AG09319 (cell line): ENCODE results near the gene SMS.
"Not testable (repeated sequence)": the region's sequence is repeated elsewhere in the genome, so short reads cannot be mapped to it uniquely, and the experiment has no call there.

Source experiments
- DNase-seq: peaks from one replicate; pipeline ENCODE4 v3.0.0-alpha.2; 2010; ENCODE audit warnings: low read depth; ENCODE audit errors: extremely low read depth
- TF ChIP-seq, protein P1 (sequence below): IDR thresholded peaks from 2 replicates; pipeline ENCODE4 v1.5.1; 2011; ENCODE audit warnings: low read depth, mild to moderate bottlenecking, inconsistent platforms, low read length, moderate library complexity

Gene SMS

DNA sequence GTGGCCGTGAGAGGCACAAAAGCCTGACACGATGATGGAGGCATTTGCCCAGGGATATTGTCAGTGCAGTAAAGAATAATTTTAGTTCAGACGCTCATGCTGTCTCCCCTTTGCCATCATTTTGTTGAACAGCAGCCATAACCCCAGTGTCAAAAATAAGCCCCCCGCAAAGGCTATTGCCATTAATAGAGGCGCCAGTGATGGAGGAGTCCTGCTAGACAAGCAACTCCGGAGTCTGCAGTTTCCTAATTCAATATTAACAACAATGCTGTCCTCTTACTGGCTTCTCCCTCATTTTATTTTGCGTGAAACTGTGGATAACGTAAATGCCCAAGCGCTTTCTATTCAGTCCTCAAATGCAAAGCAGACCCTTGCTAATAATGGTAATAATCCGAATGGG lies 603 bp upstream of the SMS start:
- TF ChIP-seq, protein P1, sequence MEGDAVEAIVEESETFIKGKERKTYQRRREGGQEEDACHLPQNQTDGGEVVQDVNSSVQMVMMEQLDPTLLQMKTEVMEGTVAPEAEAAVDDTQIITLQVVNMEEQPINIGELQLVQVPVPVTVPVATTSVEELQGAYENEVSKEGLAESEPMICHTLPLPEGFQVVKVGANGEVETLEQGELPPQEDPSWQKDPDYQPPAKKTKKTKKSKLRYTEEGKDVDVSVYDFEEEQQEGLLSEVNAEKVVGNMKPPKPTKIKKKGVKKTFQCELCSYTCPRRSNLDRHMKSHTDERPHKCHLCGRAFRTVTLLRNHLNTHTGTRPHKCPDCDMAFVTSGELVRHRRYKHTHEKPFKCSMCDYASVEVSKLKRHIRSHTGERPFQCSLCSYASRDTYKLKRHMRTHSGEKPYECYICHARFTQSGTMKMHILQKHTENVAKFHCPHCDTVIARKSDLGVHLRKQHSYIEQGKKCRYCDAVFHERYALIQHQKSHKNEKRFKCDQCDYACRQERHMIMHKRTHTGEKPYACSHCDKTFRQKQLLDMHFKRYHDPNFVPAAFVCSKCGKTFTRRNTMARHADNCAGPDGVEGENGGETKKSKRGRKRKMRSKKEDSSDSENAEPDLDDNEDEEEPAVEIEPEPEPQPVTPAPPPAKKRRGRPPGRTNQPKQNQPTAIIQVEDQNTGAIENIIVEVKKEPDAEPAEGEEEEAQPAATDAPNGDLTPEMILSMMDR, result no peak
- no peak for DNase-seq

DNA sequence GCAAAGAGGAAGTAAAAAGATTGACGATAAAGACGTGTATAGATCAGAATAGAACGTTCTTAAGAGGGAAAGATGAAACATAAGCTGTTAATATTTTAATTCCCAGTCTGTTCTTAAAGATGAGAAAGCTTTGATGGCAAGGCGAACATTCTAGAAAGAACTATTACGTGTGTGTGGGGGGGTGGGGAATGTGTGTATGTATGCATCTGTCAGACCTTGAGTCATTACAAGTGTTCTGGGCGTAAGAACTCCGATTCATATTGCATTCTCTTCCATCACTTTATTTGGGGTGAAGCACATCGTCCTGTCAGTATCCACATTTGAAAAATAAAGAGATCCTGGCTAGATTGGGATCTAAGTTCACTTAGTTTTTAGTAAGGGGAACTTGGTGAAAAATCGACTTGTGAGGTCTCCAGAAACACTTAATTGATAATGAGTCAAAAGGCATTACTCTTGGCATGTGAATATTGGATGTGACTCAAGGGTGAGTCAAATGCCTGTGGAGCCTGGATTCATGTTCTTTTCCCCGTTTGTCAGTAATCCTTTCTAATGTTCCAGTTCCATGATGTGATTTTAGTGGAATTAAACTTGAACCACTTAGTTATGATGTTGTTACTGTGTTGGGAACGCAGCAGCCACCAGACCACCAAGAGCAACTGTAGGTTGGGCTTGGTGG lies 3.1 kb downstream of the SMS start:
- TF ChIP-seq, protein P1, result no peak
- no peak for DNase-seq

DNA sequence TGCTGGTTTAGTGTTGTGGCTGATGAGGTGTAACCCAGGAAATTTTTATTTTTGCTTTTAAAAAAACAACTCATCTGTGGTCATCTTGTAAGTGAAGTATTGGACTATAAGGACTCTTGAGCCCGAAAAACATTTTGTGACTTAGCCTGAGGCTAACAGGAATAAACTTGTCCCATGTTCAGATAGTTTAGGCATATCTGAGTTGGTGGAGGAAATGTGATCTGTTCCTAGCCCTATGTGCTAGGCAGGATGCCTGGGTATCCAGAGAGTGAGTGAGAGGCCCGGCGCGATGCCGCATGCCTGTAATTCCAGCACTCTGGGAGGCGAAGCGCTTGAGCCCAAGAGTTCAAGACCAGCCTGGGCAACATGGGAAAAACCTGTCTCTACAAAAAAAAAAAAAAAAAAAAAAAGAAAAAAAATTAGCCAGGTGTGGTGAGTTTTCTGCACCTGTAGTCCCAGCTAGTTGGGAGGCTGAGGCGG lies 3.7 kb downstream of the SMS start:
- TF ChIP-seq, protein P1, result no peak

DNA sequence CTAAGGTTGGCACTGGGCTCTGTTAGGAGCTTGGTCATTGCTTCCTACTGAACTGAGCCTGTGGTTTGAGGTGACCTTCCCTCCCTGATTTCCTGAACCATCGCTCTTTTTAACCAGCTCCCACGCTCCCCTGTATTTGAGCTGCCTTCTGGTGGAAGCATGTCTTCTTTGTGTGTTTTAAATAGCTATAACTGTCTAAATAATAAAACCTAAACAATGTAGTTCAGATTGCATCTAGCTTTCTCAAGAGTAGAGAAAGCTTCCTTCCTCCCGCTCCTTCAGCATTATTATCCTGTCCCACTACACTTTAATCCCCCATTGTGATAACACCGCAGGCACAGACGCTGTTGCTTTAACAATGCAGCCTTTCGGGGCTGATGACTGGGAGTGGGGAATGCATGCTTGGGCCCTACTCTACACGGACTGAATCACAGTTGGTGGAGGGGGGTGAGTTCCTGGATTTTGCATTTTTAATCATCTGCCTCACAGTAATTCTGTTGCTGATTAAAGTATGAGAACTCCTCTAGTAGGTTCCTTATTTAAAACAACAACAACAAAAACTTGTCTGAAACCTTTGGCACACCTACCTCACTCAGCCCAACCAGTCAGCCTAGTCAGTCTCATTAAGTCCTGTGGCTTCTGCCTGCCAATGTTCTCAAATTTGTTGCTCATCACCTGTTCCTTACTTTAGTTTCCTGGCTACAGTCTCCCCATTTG lies 6.6 kb downstream of the SMS start:
- DNase-seq, result no peak
- TF ChIP-seq, protein P1, result no peak

More for the DNA sequence above, 3.7 kb downstream of the SMS start:
- DNase-seq, result no peak

DNA sequence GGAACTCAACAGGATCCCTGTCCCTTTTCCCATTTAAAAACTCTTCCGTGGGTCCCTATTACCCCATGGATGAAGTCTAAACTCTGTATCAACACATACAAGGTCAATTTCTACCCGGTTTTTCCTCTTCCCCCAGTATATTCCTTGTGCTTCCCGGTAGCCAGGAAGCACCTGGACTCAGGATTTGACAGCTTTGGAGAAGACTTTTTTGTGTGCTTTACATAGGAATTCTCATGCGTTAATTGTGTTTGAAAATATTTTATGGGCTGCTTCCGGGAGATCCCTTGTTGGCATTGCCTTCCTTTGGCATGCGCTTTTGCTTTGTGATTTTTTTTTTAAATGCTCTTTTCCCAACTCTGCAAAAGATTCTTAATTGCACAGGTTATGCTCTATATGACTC lies 7.2 kb downstream of the SMS start:
- no peak for DNase-seq
- TF ChIP-seq, protein P1, result no peak

DNA sequence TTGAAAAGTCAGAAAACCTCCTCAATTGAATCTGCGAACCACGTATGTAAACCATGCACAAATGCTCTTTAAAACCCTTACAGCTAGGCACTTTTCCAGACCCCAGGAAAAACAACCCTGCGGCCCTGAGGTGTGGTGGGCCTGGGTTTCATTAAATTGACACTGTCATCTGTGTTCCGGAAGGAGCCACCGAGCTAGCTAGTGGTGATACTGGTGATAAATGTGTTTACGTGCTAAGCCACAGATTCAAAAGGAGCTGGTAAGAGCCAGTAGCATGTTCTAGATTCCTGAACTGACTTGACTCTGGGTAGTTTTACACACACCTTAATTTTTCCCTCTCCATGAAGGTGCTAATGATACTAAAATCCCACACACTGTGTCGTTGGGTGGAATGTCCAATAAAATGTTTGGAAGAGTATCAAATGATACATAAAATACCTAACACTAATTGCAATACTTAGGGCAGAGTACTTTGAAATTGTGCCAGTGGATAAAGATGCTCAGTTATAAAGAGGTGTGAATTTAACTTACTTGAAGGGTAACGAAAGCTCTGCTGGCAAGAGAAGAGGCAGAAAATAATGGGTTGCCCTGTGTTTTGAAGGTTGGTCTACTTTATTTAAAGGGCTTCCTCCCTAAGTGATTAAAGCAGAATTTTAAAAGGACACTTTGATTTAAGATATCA lies 8.5 kb downstream of the SMS start:
- TF ChIP-seq, protein P1, result no peak
- DNase-seq, result no peak

DNA sequence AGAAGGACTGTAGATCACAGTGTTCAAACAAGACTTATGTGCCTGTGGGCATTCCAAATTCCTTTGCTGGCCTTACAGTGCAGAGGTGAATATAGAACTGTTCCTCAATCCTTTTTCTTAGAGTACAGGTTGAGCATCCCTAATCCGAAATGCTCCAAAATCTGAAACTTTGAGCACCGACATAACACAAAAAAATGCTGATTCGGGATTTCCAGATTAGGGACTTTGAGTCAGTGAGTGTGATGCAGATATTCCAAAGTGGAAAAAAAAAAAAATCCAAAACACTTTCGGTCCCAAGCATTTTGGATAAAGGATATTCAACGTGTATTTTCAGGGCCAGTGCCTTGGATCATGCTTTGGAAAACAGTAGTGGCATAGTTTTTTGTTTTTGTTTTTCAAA lies 9.2 kb downstream of the SMS start:
- no peak for DNase-seq
- TF ChIP-seq, protein P1, result no peak

DNA sequence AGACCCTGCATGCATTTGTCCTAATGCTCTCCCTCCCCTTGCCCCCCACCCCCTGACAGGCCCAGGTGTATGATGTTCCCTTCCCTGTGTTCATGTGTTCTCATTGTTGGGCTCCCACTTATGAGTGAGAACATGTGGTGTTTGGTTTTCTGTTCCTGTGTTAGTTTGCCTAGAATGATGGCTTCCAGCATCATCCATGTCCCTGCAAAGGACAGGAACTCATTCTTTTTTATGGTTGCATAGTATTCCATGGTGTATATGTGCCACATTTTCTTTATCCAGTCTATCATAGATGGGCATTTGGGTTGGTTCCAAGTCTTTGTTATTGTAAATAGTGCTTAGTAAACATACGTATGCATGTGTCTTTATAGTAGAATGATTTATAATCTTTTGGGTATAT lies 10.0 kb downstream of the SMS start:
- not testable (repeated sequence) for DNase-seq
